ENCODE results near the gene S100A4. TPM values are rescaled to one million over a fixed set of nuclear protein-coding genes. Genes with fewer than 3 reads are reported as not detected.
A peak's percentile ranks its signal among the peaks of the same experiment; 100 is the strongest.

The S100A4 gene
- total RNA-seq, 4 donors from 2014 or later, result 58.6 to 205 (median 122) TPM

- Histone ChIP-seq H3K27ac (peak overlapping the region; percentile 88 to 94 (median 92)), H3K27me3 (no peaks in the 10 kb centered on the region), H3K9me3 (no peaks in the 10 kb centered on the region), H3K36me3 (peaks cover 0 to 20% (median 0%) of the 10 kb centered on the region in 3 donors), H3K4me1 (peaks cover 79 to 100% (median 86%) of the 10 kb centered on the region in 3 donors), H3K4me3 (no peak overlapping the region)
- 83 to 84% methylated on average over 12 to 18 of the region's 19 CpGs for WGBS, 2 donors
- TF ChIP-seq POLR2A (IDR thresholded peaks at IDR 0.05) (no peak), CTCF (IDR thresholded peaks at IDR 0.05) (no peak)
- no peak for DNase-seq
- intact Hi-C loops (cut with DNase I), result no loop called here
Observed at GRCh38 chr1:153547560-153548551, 2.2 kb upstream of the S100A4 start.

- intact Hi-C loops (cut with DNase I), result no loop called here
- Histone ChIP-seq H3K4me1 (peaks cover 87 to 100% (median 93%) of the 10 kb centered on the region in 3 donors), H3K27me3 (no peaks in the 10 kb centered on the region), H3K9me3 (no peaks in the 10 kb centered on the region), H3K36me3 (peaks cover 0 to 13% (median 0%) of the 10 kb centered on the region in 3 donors), H3K27ac (peak overlapping the region; percentile 88 to 94 (median 92)), H3K4me3 (peak overlapping the region in 2 of 4 donors; percentile 49 to 64)
- no peak for TF ChIP-seq CTCF (IDR thresholded peaks at IDR 0.05)
- no peak for TF ChIP-seq POLR2A (IDR thresholded peaks at IDR 0.05)
- DNase-seq, result no peak
- 48 to 61% methylated on average over 8 to 10 of the region's 14 CpGs for WGBS, 2 donors
Observed at GRCh38 chr1:153546796-153547559, 1.4 kb upstream of the S100A4 start.

GRCh38 chr1:153546371-153546770 is 765 bp upstream of the S100A4 start:
- Histone ChIP-seq H3K27ac (peak overlapping the region; percentile 88 to 94 (median 92)), H3K4me3 (peak overlapping the region in 3 of 4 donors; percentile 47 to 64 (median 49)), H3K9me3 (no peaks in the 10 kb centered on the region), H3K36me3 (peaks cover 0 to 8% (median 0%) of the 10 kb centered on the region in 3 donors), H3K27me3 (no peaks in the 10 kb centered on the region), H3K4me1 (peaks cover 93 to 100% (median 96%) of the 10 kb centered on the region in 3 donors)
- 67 to 73% methylated on average over 7 of the region's 8 CpGs for WGBS, 2 donors
- TF ChIP-seq CTCF (IDR thresholded peaks at IDR 0.05) (no peak), POLR2A (IDR thresholded peaks at IDR 0.05) (no peak)
- no peak for DNase-seq
- intact Hi-C loops (cut with DNase I), result no loop called here

GRCh38 chr1:153544453-153545066 is 1.0 kb downstream of the S100A4 start:
- DNase-seq, result no peak
- intact Hi-C loops (cut with DNase I), result no loop called here
- H3K4me3 ChIP-seq, result peak overlapping the region; percentile 20 to 64 (median 48)
- 21 to 38% methylated on average over 2 to 7 of the region's 10 CpGs for WGBS, 2 donors
- no peaks in the 10 kb centered on the region for H3K9me3 ChIP-seq
- peaks cover 0 to 8% (median 0%) of the 10 kb centered on the region in 3 donors for H3K36me3 ChIP-seq
- no peaks in the 10 kb centered on the region for H3K27me3 ChIP-seq
- peaks cover 90 to 100% (median 96%) of the 10 kb centered on the region in 3 donors for H3K4me1 ChIP-seq
- TF ChIP-seq CTCF (IDR thresholded peaks at IDR 0.05) (no peak), POLR2A (IDR thresholded peaks at IDR 0.05) (no peak)
- peak overlapping the region; percentile 88 to 94 (median 92) for H3K27ac ChIP-seq

Data from esophagus squamous epithelium (tissue), 5 donors.